H1 (cell line): ENCODE data around the gene RNF10. TPM values are rescaled to one million over a fixed set of nuclear protein-coding genes. Genes with fewer than 3 reads are reported as not detected.

Experiments used
- GABPA ChIP-seq: IDR thresholded peaks from 2 replicates; pipeline ENCODE4 v1.6.1; 2011; ENCODE audit warnings: mild to moderate bottlenecking, low read length, moderate library complexity, borderline replicate concordance; ENCODE audit not compliant: insufficient read depth
- TBP ChIP-seq: IDR thresholded peaks from 2 replicates; pipeline ENCODE4 v1.6.1; 2011; ENCODE audit warnings: low read depth, low read length, improper control_type of control experiment
- TCF12 ChIP-seq: IDR thresholded peaks from 2 replicates; pipeline ENCODE4 v1.6.1; 2011; ENCODE audit warnings: low read depth, mild to moderate bottlenecking, low read length
- polyA plus RNA-seq, 7 experiments: library from polyadenylated mRNA; depleted of rRNA in 3 of 7; stranded (reverse) in 5 of 7; unstranded in 2 of 7; fragments of >200 nt in 5 of 7; fragments of 200-250 nt in 2 of 7; gene quantifications; 1 replicate in 5 of 7; 2 replicates in 1 of 7; 4 replicates in 1 of 7; pipeline versions ENCODE4 v1.2.1 to v1.2.3, GENCODE V29; 2011 to 2013; ENCODE audit warnings: missing spikeins in 2 of 7, mixed read lengths in 2 of 7
- total RNA-seq: library from RNA; stranded (reverse); fragmentation: NEBNext Ultra II Directional; extraction: Animal tissue kit (Norgen Biotek cat#: 25700); gene quantifications from 2 replicates; pipeline ENCODE4 v1.2.1, GENCODE V29; 2021

The RNF10 gene
- total and polyA plus RNA-seq, 2 of the 8 experiments (the other 6 are each of a cell fraction or from before 2014, with no cell fraction given) = 71.6 to 171 TPM

DNA sequence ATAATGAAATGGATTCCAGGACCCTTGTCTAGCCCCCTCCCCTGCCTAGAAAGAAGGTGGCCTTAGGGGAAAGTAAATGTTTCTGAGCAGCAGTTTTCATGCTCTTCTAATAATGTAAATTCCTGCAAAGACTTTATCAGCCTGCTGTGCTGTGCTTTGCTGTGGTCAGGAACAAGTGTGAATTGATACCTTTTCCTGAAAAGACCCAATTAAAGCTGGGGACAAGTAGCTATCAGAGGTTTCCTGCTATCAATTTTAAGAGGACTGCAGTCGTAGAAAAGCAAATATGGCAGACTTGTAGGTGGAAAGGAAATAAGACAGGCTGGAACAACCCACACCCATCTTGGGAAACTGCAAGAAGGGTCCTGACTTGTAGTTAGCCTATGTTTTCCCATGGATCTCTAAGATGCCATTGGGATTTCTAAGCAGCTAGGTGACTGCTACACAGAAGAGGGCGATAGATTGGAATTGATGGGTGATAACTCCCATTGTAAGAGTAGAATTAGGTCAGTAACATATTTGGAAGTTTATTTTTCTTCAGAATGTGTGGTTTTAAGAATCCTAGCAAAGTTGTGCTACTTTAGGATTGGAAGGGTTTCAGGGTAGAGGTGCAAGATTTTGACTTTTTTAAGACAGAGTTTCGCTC, 35.2 kb upstream of the RNF10 start (continued):
- TF ChIP-seq TCF12 (no peak), TBP (no peak), GABPA (no peak)
